Rectal smooth muscle tissue (tissue), 1 donor: ENCODE data around the gene BRAF.
"Not testable (repeated sequence)": the region's sequence is repeated elsewhere in the genome, so short reads cannot be mapped to it uniquely, and the experiment has no call there.

ENCODE experiments used
- H3K27ac ChIP-seq: one replicate; pipeline ENCODE4 v1.7.0; 2013; ENCODE audit warnings: low read depth, low read length, inconsistent platforms
- H3K27me3 ChIP-seq: one replicate; pipeline ENCODE4 v1.7.0; 2013; ENCODE audit warnings: low read length; ENCODE audit not compliant: control insufficient read depth, insufficient read depth
- H3K36me3 ChIP-seq: one replicate; pipeline ENCODE4 v1.7.0; 2013; ENCODE audit warnings: low read length; ENCODE audit not compliant: control insufficient read depth, insufficient read depth
- H3K4me1 ChIP-seq: one replicate; pipeline ENCODE4 v1.7.0; 2013; ENCODE audit warnings: low read length; ENCODE audit not compliant: control insufficient read depth, insufficient read depth
- H3K4me3 ChIP-seq: one replicate; pipeline ENCODE4 v1.7.0; 2013; ENCODE audit warnings: low read length
- H3K9ac ChIP-seq: one replicate; pipeline ENCODE4 v1.7.0; 2013; ENCODE audit warnings: low read length

Gene BRAF

DNA sequence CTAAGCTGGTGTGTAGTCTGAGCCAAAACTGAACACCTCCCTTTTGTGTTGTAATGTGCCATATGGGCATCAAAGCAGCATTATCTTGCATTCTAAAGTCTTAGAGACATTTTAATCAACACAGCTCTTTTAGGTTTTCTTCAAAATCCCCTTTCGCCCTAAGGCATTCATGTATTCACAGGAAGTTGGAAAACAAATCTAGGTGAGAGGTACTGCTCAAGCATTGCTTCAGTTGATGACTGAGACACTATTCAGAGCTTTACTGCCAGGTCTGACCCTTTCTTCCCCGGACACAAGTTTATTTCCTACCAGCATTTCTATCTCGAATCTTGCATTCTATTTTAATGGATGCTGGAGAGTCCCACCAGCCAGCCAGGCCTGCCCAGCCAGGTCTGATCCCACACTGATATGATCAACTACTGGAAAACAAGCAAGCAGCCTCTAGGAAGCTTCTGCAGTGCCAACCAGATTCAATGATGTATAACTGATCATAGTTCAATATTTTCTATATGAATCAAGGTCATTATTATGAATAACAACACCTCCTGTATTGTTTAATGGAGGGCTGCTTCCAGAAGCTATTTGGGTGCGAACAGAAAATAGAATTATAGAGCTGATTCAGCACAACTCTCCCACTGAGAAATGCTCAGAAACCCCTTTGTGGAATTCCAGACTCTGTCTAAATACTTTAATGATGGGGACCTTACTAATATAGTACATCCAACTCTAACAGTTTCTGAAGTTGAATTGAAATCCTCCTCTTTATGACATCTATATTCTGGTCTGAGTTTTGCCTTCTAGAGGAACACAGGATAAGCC is 4.0 kb upstream of the BRAF start:
- no peak overlapping the region for H3K27ac ChIP-seq
- no peaks in the 10 kb centered on the region for H3K4me1 ChIP-seq
- H3K36me3 ChIP-seq, result no peaks in the 10 kb centered on the region
- no peak overlapping the region for H3K4me3 ChIP-seq
- no peak overlapping the region for H3K9ac ChIP-seq
- no peaks in the 10 kb centered on the region for H3K27me3 ChIP-seq

DNA sequence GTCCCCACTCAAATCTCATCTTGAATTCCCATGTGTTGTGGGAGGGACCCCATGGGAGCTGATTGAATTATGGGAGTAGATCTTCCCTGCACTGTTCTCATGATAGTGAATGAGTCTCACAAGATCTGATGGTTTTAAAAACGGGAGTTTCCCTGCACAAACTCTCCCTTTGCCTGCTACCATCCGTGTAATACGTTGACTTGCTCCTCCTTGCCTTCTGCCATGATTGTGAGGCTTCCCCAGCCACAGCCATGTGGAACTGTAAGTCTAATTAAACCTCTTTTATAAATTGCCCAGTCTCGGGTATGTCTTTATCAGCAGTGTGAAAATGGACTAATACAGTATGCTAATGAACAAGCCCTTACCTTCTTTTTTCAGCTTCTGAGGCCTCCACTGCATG is 3.2 kb upstream of the BRAF start:
- H3K36me3 ChIP-seq, H3K9ac ChIP-seq: not testable (repeated sequence)

DNA sequence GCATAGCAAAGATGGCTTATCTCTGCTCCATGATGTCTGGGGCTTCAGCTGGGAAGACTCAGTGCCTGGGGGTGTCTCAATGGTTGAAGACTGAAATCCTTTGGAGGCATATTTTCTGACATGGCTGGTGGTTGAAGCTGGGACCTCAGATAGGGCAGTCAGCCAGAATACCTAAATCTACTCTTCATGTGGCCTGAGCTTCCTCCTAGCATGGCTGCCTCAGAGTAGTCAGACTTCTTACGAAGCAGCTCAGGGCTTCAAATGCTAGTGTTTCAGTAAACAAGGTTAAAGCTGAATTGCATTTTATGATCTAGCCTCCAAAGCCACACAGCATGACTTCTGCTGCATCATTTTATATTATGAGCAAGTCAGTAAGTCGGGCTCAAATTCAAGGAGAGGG is 2.6 kb upstream of the BRAF start:
- Histone ChIP-seq H3K27me3 (no peaks in the 10 kb centered on the region), H3K4me1 (peaks cover 6% of the 10 kb centered on the region), H3K9ac (no peak overlapping the region), H3K36me3 (no peaks in the 10 kb centered on the region), H3K4me3 (no peak overlapping the region), H3K27ac (no peak overlapping the region)

More for the DNA sequence above, 3.2 kb upstream of the BRAF start:
- not testable (repeated sequence) for H3K27me3 ChIP-seq, H3K4me1 ChIP-seq, H3K27ac ChIP-seq, H3K4me3 ChIP-seq

DNA sequence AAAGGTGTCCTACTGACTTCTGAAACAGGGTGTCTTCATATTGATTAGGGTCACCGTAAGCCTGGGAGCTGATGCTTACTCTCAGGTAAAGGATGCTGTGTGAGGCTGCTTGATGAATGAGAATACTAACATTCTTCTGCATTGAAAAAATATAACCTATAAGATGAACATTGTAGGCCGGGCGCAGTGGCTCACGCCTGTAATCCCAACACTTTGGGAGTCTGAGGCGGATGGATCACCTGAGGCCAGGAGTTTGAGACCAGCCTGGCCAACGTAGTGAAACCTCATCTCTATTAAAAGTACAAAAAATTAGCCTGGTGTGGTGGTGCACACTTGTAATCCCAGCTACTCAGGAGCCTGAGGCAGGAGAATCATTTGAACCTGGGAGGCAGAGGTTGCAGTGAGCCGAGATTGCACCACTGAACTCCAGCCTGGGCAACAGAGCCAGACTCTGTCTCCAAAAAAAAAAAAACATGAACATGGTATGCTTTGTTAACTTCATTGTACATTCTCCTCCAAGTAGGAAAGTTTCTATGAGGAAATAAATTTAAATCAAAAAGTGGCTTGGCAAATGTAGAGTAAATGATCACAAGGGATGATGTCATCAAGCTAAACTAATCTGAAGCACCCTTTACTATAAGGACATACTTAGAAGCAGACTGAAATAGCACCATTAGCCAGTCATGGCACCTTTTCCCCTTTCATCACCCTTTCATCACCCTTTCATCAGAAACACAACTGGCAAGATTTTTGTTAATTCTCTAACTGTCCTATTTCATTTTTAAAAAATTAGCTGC is 1.5 kb upstream of the BRAF start:
- Histone ChIP-seq H3K36me3 (no peaks in the 10 kb centered on the region), H3K9ac (no peak overlapping the region), H3K27ac (no peak overlapping the region), H3K4me1 (peaks cover 7% of the 10 kb centered on the region), H3K27me3 (no peaks in the 10 kb centered on the region), H3K4me3 (no peak overlapping the region)

DNA sequence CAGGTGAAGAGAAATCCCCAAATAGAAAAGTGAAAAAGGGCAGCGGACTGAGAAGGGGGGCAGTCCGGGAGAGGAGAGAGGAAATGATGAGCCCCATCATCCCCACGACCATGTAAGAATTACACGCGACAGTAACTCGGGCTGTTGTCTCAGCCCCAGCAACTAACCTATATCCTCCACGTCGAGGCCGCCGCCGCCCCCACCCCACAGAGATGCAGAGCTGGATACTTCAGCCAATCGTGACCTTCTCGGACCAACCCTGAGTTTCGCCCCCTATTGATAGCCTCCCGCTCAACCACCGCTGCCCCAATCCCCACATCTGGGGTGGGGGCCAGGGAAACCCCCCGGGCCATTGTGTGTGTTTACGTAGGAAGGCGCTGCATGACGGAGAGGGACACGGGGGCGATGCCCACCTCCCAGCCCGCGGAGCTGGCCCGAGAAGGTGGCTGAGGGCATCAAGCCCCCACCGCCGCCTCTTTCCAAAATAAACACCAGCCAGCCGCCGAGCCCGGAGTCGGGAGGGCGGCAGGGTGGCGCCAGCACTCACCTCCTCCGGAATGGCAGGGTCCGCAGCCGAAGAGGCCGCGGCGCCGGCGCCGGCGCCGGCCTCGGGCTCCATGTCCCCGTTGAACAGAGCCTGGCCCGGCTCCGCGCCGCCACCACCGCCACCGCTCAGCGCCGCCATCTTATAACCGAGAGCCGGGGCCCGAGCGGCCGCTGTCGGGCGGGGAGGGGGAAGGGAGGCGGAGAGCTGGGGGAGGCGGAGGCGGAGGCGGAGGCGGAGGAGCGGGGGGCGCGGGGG is 509 bp downstream of the BRAF start:
- Histone ChIP-seq H3K27ac (peak overlapping the region; percentile 96), H3K4me1 (peaks cover 7% of the 10 kb centered on the region)

DNA sequence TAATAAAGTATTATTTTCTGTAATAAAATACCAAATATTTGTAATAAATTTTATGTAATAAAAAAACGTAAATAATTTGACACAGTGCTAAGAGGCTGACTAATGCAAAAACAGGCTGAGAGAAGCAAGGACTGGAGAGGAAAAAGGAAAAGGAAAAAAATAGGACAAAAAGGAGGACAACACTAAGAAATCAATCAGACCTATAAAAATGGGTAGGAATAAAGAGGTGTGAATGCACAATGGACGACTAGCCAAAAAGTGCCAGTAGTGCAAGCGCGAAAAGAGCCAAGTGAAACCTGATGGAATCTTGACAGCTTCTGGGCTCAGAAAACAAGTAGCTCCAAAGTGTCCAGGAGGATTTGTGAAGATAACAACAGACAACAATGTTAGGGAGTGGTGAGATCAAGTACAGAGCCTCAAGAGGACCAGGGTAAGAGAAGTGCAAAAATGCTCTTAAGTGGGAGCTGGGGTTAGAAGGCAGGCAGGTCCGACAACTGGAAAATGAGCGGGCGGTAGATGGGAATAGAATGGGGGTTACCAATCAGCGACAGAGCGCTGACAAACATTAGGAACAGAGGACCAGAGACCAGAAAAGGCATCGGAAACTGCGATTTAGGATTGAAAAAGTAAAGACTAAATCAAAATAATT is 1.2 kb downstream of the BRAF start:
- H3K27me3 ChIP-seq, result no peaks in the 10 kb centered on the region
- peaks cover 7% of the 10 kb centered on the region for H3K4me1 ChIP-seq
- H3K4me3 ChIP-seq, result peak overlapping the region; percentile 91

More for the DNA sequence above, 509 bp downstream of the BRAF start:
- Histone ChIP-seq H3K27me3 (no peaks in the 10 kb centered on the region), H3K36me3 (no peaks in the 10 kb centered on the region), H3K4me3 (peak overlapping the region; percentile 91), H3K9ac (peak overlapping the region; percentile 87)

DNA sequence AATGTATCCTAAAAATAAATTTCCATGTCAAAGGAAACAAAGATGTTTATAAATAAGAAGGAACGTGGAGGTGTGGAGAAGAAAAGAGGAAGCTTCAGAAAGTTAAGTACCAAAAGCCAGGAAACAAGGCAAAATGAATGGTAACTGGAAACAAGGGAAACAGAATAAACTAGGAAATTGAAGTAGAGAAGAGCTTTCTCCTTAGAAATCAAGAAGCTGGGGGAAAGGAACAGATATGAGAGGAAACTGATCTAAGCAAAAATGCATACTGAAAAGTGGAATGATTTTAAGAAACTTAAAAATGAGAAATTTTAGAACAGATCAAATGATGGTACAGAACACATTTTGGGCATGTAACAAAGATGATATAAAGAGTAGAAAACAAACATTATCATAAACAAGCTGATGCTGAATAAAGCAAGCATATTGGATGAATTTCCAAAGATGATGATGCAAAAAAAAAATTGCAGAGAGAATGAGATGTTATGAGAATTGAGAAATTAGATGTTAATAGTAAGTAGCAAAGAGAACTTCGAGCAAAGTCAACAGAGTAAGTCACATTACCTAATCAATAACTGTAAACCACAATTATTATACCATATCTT is 1.9 kb downstream of the BRAF start:
- Histone ChIP-seq H3K27me3 (no peaks in the 10 kb centered on the region), H3K27ac (no peak overlapping the region), H3K36me3 (no peaks in the 10 kb centered on the region), H3K4me3 (peak overlapping the region; percentile 91), H3K9ac (no peak overlapping the region), H3K4me1 (peaks cover 7% of the 10 kb centered on the region)

More for the DNA sequence above, 1.2 kb downstream of the BRAF start:
- peak overlapping the region; percentile 96 for H3K27ac ChIP-seq
- no peaks in the 10 kb centered on the region for H3K36me3 ChIP-seq
- peak overlapping the region; percentile 87 for H3K9ac ChIP-seq

DNA sequence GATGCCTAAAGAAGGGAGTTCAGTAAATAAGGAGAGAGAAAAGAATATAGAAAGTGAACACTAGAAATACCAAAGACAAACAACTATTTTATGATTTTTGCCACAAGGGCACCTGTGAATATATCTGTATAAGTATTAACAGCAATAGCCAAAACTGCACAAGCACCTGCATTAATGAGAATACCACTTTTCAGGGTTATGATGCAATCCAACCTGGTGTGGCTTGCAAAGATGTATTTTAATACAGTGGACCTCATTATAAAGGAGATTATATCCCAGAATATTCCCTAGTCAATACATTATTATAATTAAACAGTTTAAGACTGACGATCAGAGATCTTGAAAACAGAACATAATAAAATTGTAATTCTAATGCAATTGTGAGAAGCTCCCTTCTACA is 4.0 kb downstream of the BRAF start:
- H3K27ac ChIP-seq, result no peak overlapping the region
- no peaks in the 10 kb centered on the region for H3K36me3 ChIP-seq
- H3K4me1 ChIP-seq, result peaks cover 7% of the 10 kb centered on the region
- no peak overlapping the region for H3K4me3 ChIP-seq
- H3K9ac ChIP-seq, result no peak overlapping the region
- H3K27me3 ChIP-seq, result no peaks in the 10 kb centered on the region

DNA sequence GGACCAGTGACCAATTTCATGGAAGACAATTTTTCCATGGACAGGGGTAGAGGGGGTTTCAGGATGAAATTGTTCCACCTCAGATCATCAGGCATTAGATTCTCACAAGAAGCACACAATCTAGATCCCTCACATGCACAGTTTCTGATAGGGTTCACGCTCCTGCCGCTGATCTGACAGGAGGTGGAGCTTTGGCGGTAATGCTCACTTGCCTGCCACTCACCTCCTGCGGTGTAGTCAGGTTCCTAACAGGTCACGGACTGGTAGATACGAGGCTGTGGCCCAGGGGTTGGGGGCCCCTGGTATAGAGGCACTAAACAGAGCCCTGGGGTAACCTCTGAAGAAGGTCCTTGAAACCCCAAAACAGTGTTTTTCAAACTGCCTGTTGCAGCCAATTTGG is 6.5 kb downstream of the BRAF start:
- H3K9ac ChIP-seq, result no peak overlapping the region
- H3K4me1 ChIP-seq, result peaks cover 5% of the 10 kb centered on the region

DNA sequence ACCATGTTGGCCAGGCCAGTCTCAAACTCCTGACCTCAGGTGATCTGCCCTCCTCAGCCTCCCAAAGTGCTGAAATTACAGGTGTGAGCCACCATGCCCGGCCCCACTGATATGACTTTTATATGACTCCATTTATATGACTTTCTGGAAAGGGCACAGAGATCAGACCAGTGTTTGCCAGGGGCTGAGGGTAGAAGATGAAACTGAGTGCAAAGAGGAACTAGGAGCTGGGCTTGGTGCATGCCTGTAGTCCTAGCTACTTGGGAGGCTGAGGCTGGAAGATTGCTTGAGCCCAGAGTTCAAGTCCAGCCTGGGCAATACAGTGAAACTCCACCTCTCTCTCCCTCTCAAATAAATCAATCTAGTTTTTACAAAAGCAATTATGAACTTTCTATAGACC is 7.5 kb downstream of the BRAF start:
- H3K9ac ChIP-seq, result no peak overlapping the region
- H3K4me1 ChIP-seq, result no peaks in the 10 kb centered on the region

More for the DNA sequence above, 6.5 kb downstream of the BRAF start:
- no peaks in the 10 kb centered on the region for H3K36me3 ChIP-seq
- H3K27ac ChIP-seq, result no peak overlapping the region
- H3K27me3 ChIP-seq, result no peaks in the 10 kb centered on the region
- H3K4me3 ChIP-seq, result no peak overlapping the region

DNA sequence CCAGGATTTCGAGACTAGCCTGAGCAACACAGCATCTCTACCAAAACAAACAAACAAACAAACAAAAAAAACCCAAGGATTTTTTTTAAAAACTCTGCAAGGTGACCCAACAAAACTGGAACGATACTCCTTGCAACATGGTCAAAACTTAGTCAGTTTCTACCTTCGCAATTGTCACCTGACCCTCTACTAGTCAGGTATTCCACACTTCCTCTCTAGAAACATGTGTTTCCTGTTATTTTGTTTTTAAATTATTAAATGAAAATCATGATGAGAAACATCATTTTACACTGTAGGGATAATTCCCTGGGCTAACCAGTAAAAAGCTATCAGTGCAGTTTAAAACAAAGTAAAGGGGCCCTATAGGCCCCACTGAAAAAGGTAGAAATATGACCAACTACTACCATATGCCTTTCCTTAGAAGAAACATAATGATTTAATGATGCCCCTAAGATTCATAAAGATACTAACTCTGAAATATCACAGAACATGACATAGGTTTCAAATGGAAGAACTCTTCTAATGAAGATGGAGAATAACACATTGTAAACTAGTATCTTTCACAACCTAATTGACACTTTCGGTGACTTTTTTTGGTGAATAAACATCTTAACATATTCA is 8.7 kb downstream of the BRAF start:
- no peak overlapping the region for H3K9ac ChIP-seq

More for the DNA sequence above, 7.5 kb downstream of the BRAF start:
- Histone ChIP-seq H3K4me3 (no peak overlapping the region), H3K27me3 (no peaks in the 10 kb centered on the region), H3K36me3 (no peaks in the 10 kb centered on the region), H3K27ac (no peak overlapping the region)

More for the DNA sequence above, 8.7 kb downstream of the BRAF start:
- Histone ChIP-seq H3K4me3 (no peak overlapping the region), H3K36me3 (no peaks in the 10 kb centered on the region), H3K27ac (no peak overlapping the region), H3K4me1 (no peaks in the 10 kb centered on the region), H3K27me3 (no peaks in the 10 kb centered on the region)
